Stimulated activated CD8-positive, alpha-beta memory T cell treated with anti-CD3 and anti-CD28 coated beads, Interleukin-7, amount 100 ng/mL, for 1 hour (primary cell): Measurements from ENCODE around the gene SUPT16H.
"Not testable (repeated sequence)": the region's sequence is repeated elsewhere in the genome, so short reads cannot be mapped to it uniquely, and the experiment has no call there.

Experiments used
- DNase-seq, 2 donors: peaks; one replicate each; pipeline ENCODE4 v3.0.0-alpha.2; 2020; ENCODE audit warnings: low read depth in 2 of 2

SUPT16H gene

GRCh38 chr14:21383848-21384493, at the start of gene SUPT16H:
TSS of gene SUPT16H (minus strand) at chr14:21384019. CDS start at chr14:21383927, 92 bp downstream.
- DNase-seq = peak; percentile 84 to 87

DNA sequence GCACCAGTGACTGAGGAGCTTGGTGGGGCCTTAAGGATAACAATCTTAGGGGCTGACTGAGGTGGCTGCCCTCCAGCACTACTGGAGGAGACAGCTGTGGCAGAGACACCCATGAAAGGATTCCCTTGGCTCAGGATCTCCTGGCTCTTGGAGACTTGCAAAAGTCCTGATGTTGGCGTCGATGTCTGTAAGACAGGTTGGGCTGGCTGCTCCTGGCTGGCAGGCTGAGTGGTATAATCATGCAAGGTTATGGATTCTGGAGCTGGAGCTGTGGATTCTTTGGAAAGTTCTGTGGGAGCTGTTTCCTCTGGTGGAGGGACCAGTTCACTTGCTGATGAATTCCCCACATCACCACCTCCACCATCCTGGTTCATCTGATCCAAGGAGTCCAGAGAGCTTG, 47.3 kb upstream of the SUPT16H start:
- no peak for DNase-seq

- no peak for DNase-seq
These were observed 45.1 kb upstream of the SUPT16H start for GRCh38 chr14:21428930-21429329.

GRCh38 chr14:21426692-21427091, 42.9 kb upstream of the SUPT16H start:
- DNase-seq = no peak

DNA sequence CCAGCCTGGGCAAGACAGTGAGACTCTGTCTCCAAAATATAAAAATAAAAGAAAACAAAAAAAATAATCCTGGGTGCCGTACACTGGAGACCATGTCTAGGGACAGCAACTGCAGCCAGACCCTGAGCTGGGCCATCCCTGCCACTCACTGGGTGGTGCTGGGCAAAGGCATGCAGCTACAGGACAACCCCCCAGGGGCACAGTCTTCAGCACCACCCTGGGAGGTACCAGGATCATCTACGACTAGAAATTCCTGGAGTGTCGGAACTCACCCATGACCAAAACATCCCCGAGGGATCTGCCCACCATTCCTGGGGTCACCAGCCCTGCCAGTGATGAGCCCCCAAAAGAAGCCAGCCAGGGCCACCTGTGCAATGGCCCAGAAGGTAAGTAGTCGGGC, 35.7 kb upstream of the SUPT16H start:
- no peak for DNase-seq

- DNase-seq = no peak
These were observed 31.5 kb upstream of the SUPT16H start for GRCh38 chr14:21415329-21415728.

DNA sequence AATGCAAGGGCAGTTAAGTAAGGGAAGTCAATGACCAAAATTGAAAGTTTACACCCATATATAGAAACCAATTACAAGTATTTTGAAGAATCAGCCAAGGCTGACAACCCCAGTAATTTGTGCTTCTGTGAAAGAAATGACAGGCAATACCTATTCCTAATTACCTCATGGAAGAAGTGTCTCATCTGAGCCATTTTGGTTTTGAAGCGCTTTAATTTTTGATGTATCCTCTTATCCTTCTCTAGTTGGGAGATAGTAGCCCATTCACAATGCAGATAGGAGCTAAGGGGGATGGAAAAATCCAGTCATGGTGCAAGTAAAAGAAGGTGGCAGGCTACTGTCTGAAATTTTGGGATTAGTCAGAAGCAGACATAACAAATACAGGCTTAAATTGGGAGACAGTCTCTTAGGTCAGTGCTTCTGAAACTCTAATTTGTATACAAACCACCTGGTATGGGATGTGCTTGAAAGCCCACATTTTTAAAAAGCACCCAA, 30.4 kb upstream of the SUPT16H start:
- no peak for DNase-seq

GRCh38 chr14:21408147-21408546, 24.3 kb upstream of the SUPT16H start:
- DNase-seq = no peak

DNA sequence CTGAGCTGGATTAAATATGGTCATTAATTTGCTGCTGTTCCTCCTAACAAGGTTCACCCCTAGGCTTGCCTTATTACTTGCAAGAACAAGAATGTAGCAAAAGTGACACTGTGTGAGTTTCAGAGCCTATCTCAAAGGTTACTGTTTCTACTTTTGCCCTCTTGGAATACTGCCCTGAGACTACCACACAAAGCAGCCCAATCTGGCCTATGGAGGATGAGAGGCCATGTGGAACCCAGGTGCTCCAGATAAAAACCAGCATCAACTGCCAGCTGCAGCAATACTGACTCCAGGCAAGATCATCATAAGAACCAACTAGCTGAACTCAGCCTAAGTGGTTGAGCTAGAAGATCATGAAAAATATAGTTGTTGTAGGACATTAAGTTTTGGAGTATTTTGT, 22.4 kb upstream of the SUPT16H start:
- DNase-seq = no peak

DNA sequence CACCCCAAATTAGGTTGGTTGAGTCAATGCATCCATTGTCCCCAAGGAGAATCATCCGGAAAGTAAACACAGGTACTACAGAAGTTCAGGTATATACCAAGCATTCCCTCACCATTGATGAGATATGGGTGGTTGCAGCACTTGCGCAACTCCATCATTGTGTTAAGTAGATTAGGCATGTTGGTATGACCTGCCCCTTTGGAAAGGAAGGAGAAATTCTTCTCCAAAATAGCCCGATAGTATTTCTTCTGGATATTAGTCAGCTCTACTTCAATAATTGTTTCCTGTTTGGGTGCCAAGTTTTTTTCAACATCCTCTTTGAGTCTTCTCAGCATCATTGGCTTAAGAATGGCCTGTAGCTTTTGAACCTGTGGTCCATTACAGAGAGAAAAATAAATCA, 21.3 kb upstream of the SUPT16H start:
- DNase-seq = no peak

DNA sequence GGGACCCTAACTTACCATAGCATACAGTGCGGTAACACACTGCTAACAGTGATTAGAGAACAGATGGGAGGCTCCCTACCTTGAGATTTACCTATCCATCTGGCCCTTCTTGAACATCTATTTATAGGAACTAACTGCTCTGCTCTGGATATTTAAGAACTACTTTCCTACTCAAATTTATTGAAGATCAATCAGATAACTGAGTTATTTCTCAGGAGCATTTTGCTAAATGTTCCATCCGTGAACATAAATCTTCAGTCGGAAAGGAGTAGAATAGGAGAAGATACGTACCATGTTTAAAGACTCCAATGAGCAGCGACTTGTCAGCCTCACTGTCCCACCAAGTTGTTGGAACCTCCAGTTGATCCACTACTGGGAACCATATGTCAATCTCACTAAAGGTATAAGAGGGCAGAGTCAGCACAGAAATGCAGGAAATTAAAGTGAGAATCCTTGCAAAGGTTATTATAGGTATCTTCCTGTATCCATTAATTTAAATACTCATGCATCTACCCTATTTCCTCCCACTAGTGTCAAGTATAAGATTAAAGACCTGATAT, 15.6 kb upstream of the SUPT16H start:
- no peak for DNase-seq

DNA sequence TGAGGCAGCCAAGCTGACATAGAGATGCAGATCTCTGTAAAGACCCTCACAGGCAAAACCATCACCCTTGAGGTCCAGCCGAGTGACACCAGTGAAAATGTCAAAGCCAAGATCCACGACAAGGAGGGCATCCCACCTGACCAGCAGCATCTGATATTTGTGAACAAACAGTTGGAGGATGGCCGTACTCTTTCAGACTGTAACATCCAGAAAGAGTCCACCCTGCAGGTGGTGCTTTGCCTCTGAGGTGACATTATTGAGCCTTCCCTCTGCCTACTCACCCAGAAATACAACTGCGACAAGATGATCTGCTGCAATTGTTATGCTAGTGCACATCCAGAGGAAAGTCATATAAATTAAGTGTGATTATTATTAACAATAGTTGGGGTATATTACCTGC, 15.1 kb upstream of the SUPT16H start:
- no peak for DNase-seq

GRCh38 chr14:21395450-21395849, 11.6 kb upstream of the SUPT16H start:
- DNase-seq = no peak

- no peak for DNase-seq
These were observed 1.5 kb upstream of the SUPT16H start for GRCh38 chr14:21385188-21385904.

- DNase-seq = no peak
These were observed 654 bp upstream of the SUPT16H start for GRCh38 chr14:21384494-21384851.

- DNase-seq = peak; percentile 4 to 10
These were observed 652 bp downstream of the SUPT16H start for GRCh38 chr14:21382886-21383847.

- no peak for DNase-seq
These were observed 1.7 kb downstream of the SUPT16H start for GRCh38 chr14:21382095-21382494.

GRCh38 chr14:21379338-21379737, 4.5 kb downstream of the SUPT16H start:
- DNase-seq = no peak

DNA sequence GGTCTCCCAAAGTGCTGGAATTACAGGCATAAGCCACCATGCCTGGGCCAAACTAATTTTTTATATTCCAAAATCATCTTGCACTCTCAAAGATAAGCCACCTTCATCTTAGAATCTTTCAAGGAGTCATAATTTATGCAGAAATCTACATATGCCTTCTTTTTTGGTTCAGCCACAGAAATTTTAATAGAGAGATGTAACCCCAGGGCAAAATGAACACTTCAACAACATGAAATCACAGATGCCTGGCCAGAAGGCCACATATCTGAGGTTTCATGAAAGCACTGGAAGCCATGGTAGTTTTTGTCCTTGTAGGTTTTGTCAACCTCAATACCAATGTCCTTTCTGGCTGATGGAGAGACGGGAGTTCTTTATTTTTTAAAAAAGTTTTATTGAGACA, 9.8 kb downstream of the SUPT16H start:
- DNase-seq = no peak

- not testable (repeated sequence) for DNase-seq
These were observed 11.0 kb downstream of the SUPT16H start for GRCh38 chr14:21372814-21373213.

DNA sequence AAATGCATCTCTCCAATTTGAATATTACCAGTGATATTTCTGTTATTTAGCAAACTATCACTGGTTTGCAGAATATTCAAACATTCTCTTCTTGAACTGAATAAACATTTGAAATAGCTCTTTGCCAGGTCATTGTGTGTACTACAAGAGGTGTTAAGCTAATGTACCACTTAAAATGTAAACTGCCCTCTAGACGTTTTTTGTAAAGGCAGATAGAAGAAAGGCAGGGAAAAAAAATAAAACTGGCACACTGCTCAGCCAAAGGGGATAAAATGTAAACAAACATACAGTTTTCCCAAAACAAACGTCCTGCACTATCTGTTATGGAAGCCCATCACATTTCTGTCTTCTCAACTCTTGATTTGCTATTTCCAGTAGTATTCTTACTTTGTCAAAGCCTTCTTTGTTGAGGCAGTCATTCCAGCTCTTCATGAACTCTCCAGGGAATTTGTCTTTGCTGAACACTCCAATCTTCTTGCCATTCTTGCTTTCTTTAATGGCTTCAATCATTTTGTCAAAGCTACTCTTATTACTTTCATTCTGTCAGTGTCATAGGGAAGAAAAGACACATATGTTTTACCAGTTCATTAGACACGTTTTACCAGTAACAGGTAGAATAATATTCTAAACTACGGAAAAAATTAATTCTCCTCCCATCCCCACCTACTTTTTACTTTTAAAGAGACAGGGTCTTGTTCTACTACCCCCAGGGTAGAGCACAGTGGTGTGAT, 13.7 kb downstream of the SUPT16H start:
- no peak for DNase-seq
